HFF-Myc (cell line): ENCODE results near the gene FBLN7.

Source experiments
- DNase-seq: peaks from one replicate; pipeline ENCODE4 v3.0.0-alpha.2; 2011; ENCODE audit warnings: low read depth; ENCODE audit errors: extremely low read depth
- H3K4me3 ChIP-seq: replicated peaks from 2 replicates; pipeline ENCODE4 v1.5.1; 2011; ENCODE audit warnings: low read depth, mild to moderate bottlenecking, control low read depth, low read length
- CTCF ChIP-seq: IDR thresholded peaks from 2 replicates; pipeline ENCODE4 v1.5.1; 2012; ENCODE audit warnings: mild to moderate bottlenecking, low read depth, low read length, control low read depth; ENCODE audit errors: missing control alignments

Gene FBLN7

DNA sequence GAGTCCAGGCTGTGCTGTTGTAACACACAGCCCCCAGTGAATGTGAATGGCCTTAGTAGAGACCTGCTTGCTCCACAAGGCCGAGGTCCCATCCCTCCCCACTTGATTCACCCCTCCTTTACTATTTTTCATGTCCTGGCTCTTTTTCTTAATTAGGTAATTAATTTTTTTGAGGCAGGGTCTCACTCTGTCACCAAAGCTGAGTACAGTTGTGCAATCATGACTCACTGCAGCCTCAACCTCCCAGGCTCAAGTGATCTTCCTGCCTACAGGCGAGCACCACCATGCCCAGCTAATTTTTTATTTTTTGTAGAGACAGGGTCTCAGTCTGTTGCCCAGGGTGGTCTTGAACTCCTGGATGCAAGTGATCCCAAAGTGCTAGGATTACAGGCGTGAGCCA is 19.3 kb downstream of the FBLN7 start:
- H3K4me3 ChIP-seq = no peak overlapping the region
- no peak for DNase-seq
- TF ChIP-seq CTCF = no peak

GRCh38 chr2:112159454-112159921 is 21.3 kb downstream of the FBLN7 start:
- no peak for TF ChIP-seq CTCF
- no peak for DNase-seq
- H3K4me3 ChIP-seq = no peak overlapping the region

DNA sequence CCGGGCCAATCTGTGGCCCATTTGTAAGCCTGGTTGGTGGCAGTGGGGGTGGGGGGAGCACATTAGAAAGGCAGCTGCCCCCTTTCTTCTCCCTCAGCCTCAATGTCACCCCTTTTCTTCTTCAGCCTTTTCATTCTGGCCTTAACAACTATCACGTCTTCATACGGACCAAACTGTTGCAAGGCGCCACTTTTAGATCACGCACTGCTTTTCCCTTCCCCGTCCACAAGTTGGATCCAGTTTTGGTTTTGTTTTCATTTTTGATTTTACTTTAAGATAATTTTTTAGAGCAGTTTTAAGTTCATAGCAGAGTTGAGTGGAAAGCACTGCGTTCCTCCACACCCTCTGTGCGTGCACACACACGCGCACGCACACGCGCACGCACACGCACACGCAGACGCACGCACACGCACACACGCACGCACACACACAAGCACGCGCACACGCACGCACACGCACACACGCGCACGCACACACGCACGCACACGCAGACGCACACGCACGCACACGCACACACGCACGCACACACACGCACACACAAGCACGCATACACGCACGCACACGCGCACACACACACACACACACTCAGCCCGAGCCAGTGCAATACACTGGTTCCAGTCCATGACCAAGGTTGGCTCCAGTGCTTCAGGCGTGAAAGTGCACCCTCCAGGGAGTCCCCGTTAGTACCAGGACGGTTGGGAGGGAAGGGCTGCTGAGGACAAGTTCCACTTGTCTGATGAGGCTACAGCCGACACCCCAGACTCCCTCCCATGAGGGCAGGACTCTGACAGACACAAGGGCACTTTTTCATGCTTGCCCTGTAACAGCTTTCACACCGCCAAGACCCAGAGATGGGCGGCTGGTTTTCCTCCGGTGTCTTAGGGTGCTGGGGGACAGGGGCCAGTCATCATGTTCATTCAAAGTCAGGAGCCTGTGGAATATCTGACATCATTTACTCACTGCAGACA is 22.4 kb downstream of the FBLN7 start:
- DNase-seq = no peak
- no peak for TF ChIP-seq CTCF
- H3K4me3 ChIP-seq = no peak overlapping the region

DNA sequence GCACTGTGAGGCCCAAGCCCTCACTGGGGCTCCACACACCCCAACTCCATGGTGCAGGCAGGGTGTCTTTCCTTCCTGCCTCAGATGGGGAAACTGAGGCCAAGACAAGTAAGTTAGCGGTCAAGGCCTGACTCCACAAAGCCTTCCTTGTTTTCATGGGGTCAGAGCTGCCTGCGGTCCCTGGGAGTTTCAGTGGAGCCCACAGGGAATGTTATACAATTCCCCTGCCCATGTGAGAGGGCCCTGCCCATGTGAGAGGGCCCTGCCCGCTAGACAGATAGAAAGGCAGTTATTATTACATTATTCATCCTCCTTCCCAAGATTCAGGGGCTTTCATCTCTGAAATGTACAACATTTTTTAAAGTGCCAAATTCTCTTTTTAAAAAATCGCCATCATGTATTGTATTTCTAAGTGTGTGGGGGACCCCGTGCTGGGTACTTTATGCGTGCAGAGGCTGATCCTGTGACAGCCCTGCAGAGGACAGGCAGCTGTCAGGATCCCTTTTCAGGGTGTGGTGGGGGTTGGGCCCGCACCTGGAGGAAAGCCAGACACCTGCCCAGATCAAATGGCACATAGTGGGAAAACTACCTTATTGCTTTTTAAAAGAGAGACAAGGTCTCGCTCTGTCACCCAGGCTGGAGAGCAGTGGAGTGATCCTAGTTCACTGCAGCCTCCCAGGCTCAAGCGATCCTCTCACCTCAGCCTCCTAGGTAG is 23.4 kb downstream of the FBLN7 start:
- no peak for DNase-seq
- TF ChIP-seq CTCF = no peak
- no peak overlapping the region for H3K4me3 ChIP-seq

DNA sequence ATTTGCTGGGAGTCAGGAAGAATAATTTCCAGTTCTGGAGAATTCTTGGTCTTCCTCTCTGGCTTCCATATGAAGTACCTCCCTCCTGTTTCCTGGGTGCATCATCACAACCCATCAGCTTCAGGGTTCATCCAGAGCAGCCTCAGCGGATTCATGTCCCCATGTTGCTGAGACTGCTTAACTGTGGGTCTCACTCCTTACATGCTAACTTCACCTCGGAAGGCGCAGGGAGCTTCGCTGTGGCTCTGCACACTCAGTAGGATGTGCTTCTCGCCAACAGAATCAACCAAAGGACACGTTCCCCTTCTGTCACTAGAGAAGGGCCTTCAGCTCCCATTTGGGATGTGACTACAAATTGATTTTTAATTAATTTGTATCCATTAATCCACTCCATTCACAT is 24.2 kb downstream of the FBLN7 start:
- no peak for TF ChIP-seq CTCF
- no peak for DNase-seq

DNA sequence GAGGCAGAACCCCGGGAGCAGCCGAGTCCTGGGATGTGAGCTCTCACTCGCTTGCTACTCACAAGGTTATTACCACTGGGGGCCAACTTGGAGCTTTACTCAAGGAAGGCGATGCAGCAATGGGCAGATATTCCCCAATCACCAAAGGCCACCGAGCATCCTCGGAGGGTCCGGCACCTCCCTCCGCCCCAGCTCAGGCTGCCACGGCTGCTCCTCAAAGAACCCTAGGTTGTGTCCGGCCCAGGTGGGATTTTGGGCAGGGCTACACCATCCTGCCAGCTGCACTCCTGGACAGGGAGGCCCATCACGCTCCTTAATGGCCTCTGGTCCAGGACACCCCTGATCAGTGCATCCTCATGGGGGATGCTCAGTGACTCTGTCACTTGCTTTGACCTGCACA is 24.8 kb downstream of the FBLN7 start:
- TF ChIP-seq CTCF = no peak
- H3K4me3 ChIP-seq = no peak overlapping the region
- no peak for DNase-seq

More for the DNA sequence above, 24.2 kb downstream of the FBLN7 start:
- no peak overlapping the region for H3K4me3 ChIP-seq
